ENCODE data around the gene LCN2. TPM values are rescaled to one million over a fixed set of nuclear protein-coding genes. Genes with fewer than 3 reads are reported as not detected.

LCN2 gene
- total and polyA plus RNA-seq, 9 of the 15 experiments (the other 6 are each of a cell fraction or from before 2014, with no cell fraction given), result 0.10 to 1.2 (median 0.44) TPM; not detected in 1

DNA sequence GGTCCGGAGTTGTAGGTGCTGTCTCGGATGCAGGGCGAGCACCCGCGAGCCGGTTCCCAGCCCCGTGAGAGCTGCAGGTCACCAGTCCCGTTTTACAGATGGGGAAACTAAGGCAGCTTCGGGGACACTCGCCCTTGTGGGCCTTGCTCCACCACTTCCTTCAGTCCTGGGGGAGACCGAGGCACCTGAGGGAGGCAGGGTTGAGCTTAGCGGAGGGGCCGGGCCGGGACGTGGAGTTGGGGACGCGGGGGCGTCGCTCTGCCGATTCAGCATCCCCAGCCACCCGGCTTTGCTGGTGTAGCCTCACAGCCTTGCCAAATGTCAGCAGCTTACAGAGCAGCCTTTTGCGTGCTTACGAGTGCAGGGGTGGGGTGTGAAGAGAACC is 11.3 kb downstream of the LCN2 start (continued):
- TF ChIP-seq, protein P1, sequence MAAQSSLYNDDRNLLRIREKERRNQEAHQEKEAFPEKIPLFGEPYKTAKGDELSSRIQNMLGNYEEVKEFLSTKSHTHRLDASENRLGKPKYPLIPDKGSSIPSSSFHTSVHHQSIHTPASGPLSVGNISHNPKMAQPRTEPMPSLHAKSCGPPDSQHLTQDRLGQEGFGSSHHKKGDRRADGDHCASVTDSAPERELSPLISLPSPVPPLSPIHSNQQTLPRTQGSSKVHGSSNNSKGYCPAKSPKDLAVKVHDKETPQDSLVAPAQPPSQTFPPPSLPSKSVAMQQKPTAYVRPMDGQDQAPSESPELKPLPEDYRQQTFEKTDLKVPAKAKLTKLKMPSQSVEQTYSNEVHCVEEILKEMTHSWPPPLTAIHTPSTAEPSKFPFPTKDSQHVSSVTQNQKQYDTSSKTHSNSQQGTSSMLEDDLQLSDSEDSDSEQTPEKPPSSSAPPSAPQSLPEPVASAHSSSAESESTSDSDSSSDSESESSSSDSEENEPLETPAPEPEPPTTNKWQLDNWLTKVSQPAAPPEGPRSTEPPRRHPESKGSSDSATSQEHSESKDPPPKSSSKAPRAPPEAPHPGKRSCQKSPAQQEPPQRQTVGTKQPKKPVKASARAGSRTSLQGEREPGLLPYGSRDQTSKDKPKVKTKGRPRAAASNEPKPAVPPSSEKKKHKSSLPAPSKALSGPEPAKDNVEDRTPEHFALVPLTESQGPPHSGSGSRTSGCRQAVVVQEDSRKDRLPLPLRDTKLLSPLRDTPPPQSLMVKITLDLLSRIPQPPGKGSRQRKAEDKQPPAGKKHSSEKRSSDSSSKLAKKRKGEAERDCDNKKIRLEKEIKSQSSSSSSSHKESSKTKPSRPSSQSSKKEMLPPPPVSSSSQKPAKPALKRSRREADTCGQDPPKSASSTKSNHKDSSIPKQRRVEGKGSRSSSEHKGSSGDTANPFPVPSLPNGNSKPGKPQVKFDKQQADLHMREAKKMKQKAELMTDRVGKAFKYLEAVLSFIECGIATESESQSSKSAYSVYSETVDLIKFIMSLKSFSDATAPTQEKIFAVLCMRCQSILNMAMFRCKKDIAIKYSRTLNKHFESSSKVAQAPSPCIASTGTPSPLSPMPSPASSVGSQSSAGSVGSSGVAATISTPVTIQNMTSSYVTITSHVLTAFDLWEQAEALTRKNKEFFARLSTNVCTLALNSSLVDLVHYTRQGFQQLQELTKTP (IDR thresholded peaks at IDR 0.05; ENCODE audit: low read depth in 1 of 2, partially characterized antibody in 2 of 2), result peak in 1 of 2 experiments; percentile 14
- TF ChIP-seq PHB2 (IDR thresholded peaks at IDR 0.05; ENCODE audit: low read depth) (peak; percentile 66; the same call in 1 of the 2 replicates), SAFB2 (IDR thresholded peaks at IDR 0.05; ENCODE audit: borderline replicate concordance, low read depth, low read length, severe bottlenecking) (no peak), GATA2 (CRISPR knock-in tag; IDR thresholded peaks at IDR 0.05) (no peak), ATF1 (CRISPR knock-in tag; IDR thresholded peaks at IDR 0.05) (no peak), ATF1 (tag; IDR thresholded peaks at IDR 0.05) (peak; percentile 76), PHB (CRISPR knock-in tag; IDR thresholded peaks at IDR 0.05) (peak; percentile 6; the same call in 1 of the 2 replicates), ETV6 (IDR thresholded peaks at IDR 0.05; ENCODE audit: borderline replicate concordance in 1 of 2, low read depth in 2 of 2, low read length in 1 of 2) (0 out of 4 replicates have a peak, but pooled peaks of 1 of the 2 experiments have one; percentile 10), ETV6 (CRISPR knock-in tag; IDR thresholded peaks at IDR 0.05; ENCODE audit: borderline replicate concordance) (no peak), TRIM24 (IDR thresholded peaks at IDR 0.05) (0 out of 4 replicates have a peak, but pooled peaks of 1 of the 2 experiments have one; percentile 5), ASH1L (IDR thresholded peaks at IDR 0.05; ENCODE audit: borderline replicate concordance, low read depth, partially characterized antibody) (no peak), TSHZ1 (CRISPR knock-in tag; IDR thresholded peaks at IDR 0.05) (no peak)
- TF ChIP-seq, protein P2, sequence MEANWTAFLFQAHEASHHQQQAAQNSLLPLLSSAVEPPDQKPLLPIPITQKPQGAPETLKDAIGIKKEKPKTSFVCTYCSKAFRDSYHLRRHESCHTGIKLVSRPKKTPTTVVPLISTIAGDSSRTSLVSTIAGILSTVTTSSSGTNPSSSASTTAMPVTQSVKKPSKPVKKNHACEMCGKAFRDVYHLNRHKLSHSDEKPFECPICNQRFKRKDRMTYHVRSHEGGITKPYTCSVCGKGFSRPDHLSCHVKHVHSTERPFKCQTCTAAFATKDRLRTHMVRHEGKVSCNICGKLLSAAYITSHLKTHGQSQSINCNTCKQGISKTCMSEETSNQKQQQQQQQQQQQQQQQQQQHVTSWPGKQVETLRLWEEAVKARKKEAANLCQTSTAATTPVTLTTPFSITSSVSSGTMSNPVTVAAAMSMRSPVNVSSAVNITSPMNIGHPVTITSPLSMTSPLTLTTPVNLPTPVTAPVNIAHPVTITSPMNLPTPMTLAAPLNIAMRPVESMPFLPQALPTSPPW (CRISPR knock-in tag; IDR thresholded peaks at IDR 0.05), result no peak
- TF ChIP-seq, protein P3, sequence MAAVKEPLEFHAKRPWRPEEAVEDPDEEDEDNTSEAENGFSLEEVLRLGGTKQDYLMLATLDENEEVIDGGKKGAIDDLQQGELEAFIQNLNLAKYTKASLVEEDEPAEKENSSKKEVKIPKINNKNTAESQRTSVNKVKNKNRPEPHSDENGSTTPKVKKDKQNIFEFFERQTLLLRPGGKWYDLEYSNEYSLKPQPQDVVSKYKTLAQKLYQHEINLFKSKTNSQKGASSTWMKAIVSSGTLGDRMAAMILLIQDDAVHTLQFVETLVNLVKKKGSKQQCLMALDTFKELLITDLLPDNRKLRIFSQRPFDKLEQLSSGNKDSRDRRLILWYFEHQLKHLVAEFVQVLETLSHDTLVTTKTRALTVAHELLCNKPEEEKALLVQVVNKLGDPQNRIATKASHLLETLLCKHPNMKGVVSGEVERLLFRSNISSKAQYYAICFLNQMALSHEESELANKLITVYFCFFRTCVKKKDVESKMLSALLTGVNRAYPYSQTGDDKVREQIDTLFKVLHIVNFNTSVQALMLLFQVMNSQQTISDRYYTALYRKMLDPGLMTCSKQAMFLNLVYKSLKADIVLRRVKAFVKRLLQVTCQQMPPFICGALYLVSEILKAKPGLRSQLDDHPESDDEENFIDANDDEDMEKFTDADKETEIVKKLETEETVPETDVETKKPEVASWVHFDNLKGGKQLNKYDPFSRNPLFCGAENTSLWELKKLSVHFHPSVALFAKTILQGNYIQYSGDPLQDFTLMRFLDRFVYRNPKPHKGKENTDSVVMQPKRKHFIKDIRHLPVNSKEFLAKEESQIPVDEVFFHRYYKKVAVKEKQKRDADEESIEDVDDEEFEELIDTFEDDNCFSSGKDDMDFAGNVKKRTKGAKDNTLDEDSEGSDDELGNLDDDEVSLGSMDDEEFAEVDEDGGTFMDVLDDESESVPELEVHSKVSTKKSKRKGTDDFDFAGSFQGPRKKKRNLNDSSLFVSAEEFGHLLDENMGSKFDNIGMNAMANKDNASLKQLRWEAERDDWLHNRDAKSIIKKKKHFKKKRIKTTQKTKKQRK (IDR thresholded peaks at IDR 0.05; ENCODE audit: borderline replicate concordance, low read depth, low read length), result no peak
